GM12872 (cell line): ENCODE results near the gene WBP1L.

Experiments
- CTCF ChIP-seq: IDR thresholded peaks from 3 replicates; pipeline ENCODE4 v1.5.1; 2011; ENCODE audit warnings: low read depth, mild to moderate bottlenecking, low read length, moderate library complexity; ENCODE audit not compliant: insufficient read depth

Gene WBP1L

GRCh38 chr10:102757323-102757722, 13.6 kb downstream of the WBP1L start:
- no peak for TF ChIP-seq CTCF

GRCh38 chr10:102758240-102758932, 14.6 kb downstream of the WBP1L start:
- TF ChIP-seq CTCF, result no peak

GRCh38 chr10:102759497-102760210, 15.9 kb downstream of the WBP1L start:
- no peak for TF ChIP-seq CTCF

- no peak for TF ChIP-seq CTCF
Measured at GRCh38 chr10:102761981-102762380, 18.2 kb downstream of the WBP1L start.

- no peak for TF ChIP-seq CTCF
Measured at GRCh38 chr10:102762401-102763015, 18.8 kb downstream of the WBP1L start.

GRCh38 chr10:102763037-102763607, 19.4 kb downstream of the WBP1L start:
- TF ChIP-seq CTCF, result no peak

- no peak for TF ChIP-seq CTCF
Measured at GRCh38 chr10:102764470-102765161, 20.9 kb downstream of the WBP1L start.
